GM23248 (cell line): ENCODE data around the gene GNPTAB.

Experiments used
- EZH2 ChIP-seq: fragments of 200-600 bp; sonication (generic); IDR thresholded peaks from 2 replicates; pipeline ENCODE4 v1.6.1; 2018; ENCODE audit warnings: antibody characterized with exemption, mild to moderate bottlenecking; ENCODE audit not compliant: insufficient read depth, poor library complexity, severe bottlenecking
- EZH2phosphoT487 ChIP-seq: fragments of 200-600 bp; sonication (generic); IDR thresholded peaks from 2 replicates; pipeline ENCODE4 v1.6.1; 2018; ENCODE audit warnings: antibody characterized with exemption, moderate library complexity, mild to moderate bottlenecking, low read depth; ENCODE audit not compliant: insufficient read depth

GRCh38 chr12:101749657-101750056, 81.1 kb downstream of the GNPTAB start:
- TF ChIP-seq EZH2phosphoT487 (no peak), EZH2 (no peak)
